ENCODE results near the gene PRMT9. TPM values are rescaled to one million over a fixed set of nuclear protein-coding genes. Genes with fewer than 3 reads are reported as not detected.

The PRMT9 gene
- total RNA-seq, 1 experiment from 2014 or later, result 8.6 TPM

- ChIA-PET POLR2A (no interaction called here), CTCF (interaction anchor here (0.9 kb wide), 1 partner anchor 139 kb away, joined by 3 read pairs; no protein-coding TSS in a partner anchor)
- Mint-ChIP-seq H3K9me3 (ENCODE audit: unreplicated experiment) (no peaks in the 10 kb centered on the region), H3K27ac (ENCODE audit: unreplicated experiment) (no peak overlapping the region), H3K4me3 (ENCODE audit: unreplicated experiment) (no peak overlapping the region), H3K36me3 (ENCODE audit: insufficient read depth, unreplicated experiment) (no peaks in the 10 kb centered on the region), H3K27me3 (ENCODE audit: insufficient read depth, unreplicated experiment) (no peaks in the 10 kb centered on the region), H3K4me1 (ENCODE audit: low read depth, unreplicated experiment) (peaks cover 20% of the 10 kb centered on the region)
- Histone ChIP-seq H3K4me1 (peaks cover 7% of the 10 kb centered on the region; the same call in 1 of the 2 replicates), H3K4me3 (ENCODE audit: low read depth, low read length) (no peak overlapping the region), H3K9me3 (no peaks in the 10 kb centered on the region), H3K36me3 (ENCODE audit: control insufficient read depth, insufficient read depth, low read length) (no peaks in the 10 kb centered on the region), H3K27me3 (replicated peaks; ENCODE audit: control insufficient read depth, insufficient read depth, low read length) (no peaks in the 10 kb centered on the region)
- TF ChIP-seq CTCF (IDR thresholded peaks at IDR 0.05; ENCODE audit: insufficient read depth in 1 of 2, low read depth in 1 of 2, low read length in 1 of 2, severe bottlenecking in 1 of 2, unreplicated experiment in 1 of 2), result no peak
- intact Hi-C loops (cut with micrococcal nuclease; ENCODE audit: unreplicated experiment), result no loop called here
- no TSS peak for BruUV-seq (replicated peaks)
- no peak for DNase-seq
Measured at GRCh38 chr4:147727476-147728028, 43.6 kb upstream of the PRMT9 start.

- H3K4me1 Mint-ChIP-seq (ENCODE audit: low read depth, unreplicated experiment), result peaks cover 20% of the 10 kb centered on the region
- H3K36me3 Mint-ChIP-seq (ENCODE audit: insufficient read depth, unreplicated experiment), result no peaks in the 10 kb centered on the region
- POLR2A ChIA-PET, result no interaction called here
- no peaks in the 10 kb centered on the region for H3K9me3 Mint-ChIP-seq (ENCODE audit: unreplicated experiment)
- Histone ChIP-seq H3K4me1 (peaks cover 7% of the 10 kb centered on the region; the same call in 1 of the 2 replicates), H3K36me3 (ENCODE audit: control insufficient read depth, insufficient read depth, low read length) (no peaks in the 10 kb centered on the region), H3K4me3 (ENCODE audit: low read depth, low read length) (no peak overlapping the region), H3K27me3 (replicated peaks; ENCODE audit: control insufficient read depth, insufficient read depth, low read length) (no peaks in the 10 kb centered on the region), H3K9me3 (no peaks in the 10 kb centered on the region)
- H3K27ac Mint-ChIP-seq (ENCODE audit: unreplicated experiment), result no peak overlapping the region
- intact Hi-C loops (cut with micrococcal nuclease; ENCODE audit: unreplicated experiment), result no loop called here
- BruUV-seq (replicated peaks), result no TSS peak
- H3K27me3 Mint-ChIP-seq (ENCODE audit: insufficient read depth, unreplicated experiment), result no peaks in the 10 kb centered on the region
- CTCF ChIA-PET, result no interaction called here
- no peak for DNase-seq
- TF ChIP-seq CTCF (IDR thresholded peaks at IDR 0.05; ENCODE audit: insufficient read depth in 1 of 2, low read depth in 1 of 2, low read length in 1 of 2, severe bottlenecking in 1 of 2, unreplicated experiment in 1 of 2), result no peak
- H3K4me3 Mint-ChIP-seq (ENCODE audit: unreplicated experiment), result no peak overlapping the region
Measured at GRCh38 chr4:147725673-147726072, 41.7 kb upstream of the PRMT9 start.

- POLR2A ChIA-PET, result no interaction called here
- H3K36me3 ChIP-seq (ENCODE audit: control insufficient read depth, insufficient read depth, low read length), result no peaks in the 10 kb centered on the region
Measured at GRCh38 chr4:147724468-147725201, 40.7 kb upstream of the PRMT9 start.

More at GRCh38 chr4:147724468-147725201, 40.7 kb upstream of the PRMT9 start:
- intact Hi-C loops (cut with micrococcal nuclease; ENCODE audit: unreplicated experiment), result no loop called here
- no peaks in the 10 kb centered on the region for H3K36me3 Mint-ChIP-seq (ENCODE audit: insufficient read depth, unreplicated experiment)
- H3K27me3 Mint-ChIP-seq (ENCODE audit: insufficient read depth, unreplicated experiment), result no peaks in the 10 kb centered on the region
- Histone ChIP-seq H3K4me1 (no peaks in the 10 kb centered on the region; the same call in 1 of the 2 replicates), H3K27me3 (replicated peaks; ENCODE audit: control insufficient read depth, insufficient read depth, low read length) (no peaks in the 10 kb centered on the region), H3K9me3 (no peaks in the 10 kb centered on the region), H3K4me3 (ENCODE audit: low read depth, low read length) (no peak overlapping the region)
- H3K9me3 Mint-ChIP-seq (ENCODE audit: unreplicated experiment), result no peaks in the 10 kb centered on the region
- no peak for DNase-seq
- no peak overlapping the region for H3K4me3 Mint-ChIP-seq (ENCODE audit: unreplicated experiment)
- no peak for TF ChIP-seq CTCF (IDR thresholded peaks at IDR 0.05; ENCODE audit: insufficient read depth in 1 of 2, low read depth in 1 of 2, low read length in 1 of 2, severe bottlenecking in 1 of 2, unreplicated experiment in 1 of 2)
- BruUV-seq (replicated peaks), result no TSS peak
- H3K4me1 Mint-ChIP-seq (ENCODE audit: low read depth, unreplicated experiment), result peaks cover 14% of the 10 kb centered on the region
- CTCF ChIA-PET, result interaction anchor here (0.6 kb wide), 1 partner anchor 48 kb away, joined by 4 read pairs; no protein-coding TSS in a partner anchor
- no peak overlapping the region for H3K27ac Mint-ChIP-seq (ENCODE audit: unreplicated experiment)
